Measurements from ENCODE around the gene IGF1R.

- TF ChIP-seq, protein P1, sequence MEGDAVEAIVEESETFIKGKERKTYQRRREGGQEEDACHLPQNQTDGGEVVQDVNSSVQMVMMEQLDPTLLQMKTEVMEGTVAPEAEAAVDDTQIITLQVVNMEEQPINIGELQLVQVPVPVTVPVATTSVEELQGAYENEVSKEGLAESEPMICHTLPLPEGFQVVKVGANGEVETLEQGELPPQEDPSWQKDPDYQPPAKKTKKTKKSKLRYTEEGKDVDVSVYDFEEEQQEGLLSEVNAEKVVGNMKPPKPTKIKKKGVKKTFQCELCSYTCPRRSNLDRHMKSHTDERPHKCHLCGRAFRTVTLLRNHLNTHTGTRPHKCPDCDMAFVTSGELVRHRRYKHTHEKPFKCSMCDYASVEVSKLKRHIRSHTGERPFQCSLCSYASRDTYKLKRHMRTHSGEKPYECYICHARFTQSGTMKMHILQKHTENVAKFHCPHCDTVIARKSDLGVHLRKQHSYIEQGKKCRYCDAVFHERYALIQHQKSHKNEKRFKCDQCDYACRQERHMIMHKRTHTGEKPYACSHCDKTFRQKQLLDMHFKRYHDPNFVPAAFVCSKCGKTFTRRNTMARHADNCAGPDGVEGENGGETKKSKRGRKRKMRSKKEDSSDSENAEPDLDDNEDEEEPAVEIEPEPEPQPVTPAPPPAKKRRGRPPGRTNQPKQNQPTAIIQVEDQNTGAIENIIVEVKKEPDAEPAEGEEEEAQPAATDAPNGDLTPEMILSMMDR (IDR thresholded peaks at IDR 0.05; ENCODE audit: insufficient read depth, low read length, poor library complexity, severe bottlenecking) = no peak
- no peak for TF ChIP-seq EZH2phosphoT487 (conservative IDR thresholded peaks at IDR 0.05; ENCODE audit: low read length)
Observed at GRCh38 chr15:98666441-98666840, 18.1 kb downstream of the IGF1R start.
